OCI-LY7 (cell line): ENCODE data around the gene MCM3. TPM values are rescaled to one million over a fixed set of nuclear protein-coding genes. Genes with fewer than 3 reads are reported as not detected.

Source experiments
- BruUV-seq: library from RNA; stranded (reverse); fragments of 400-500 nt; replicated peaks from 2 replicates; lab custom pipeline; 2021; lab: Mats Ljungman, UMichigan
- CTCF ChIA-PET: fragments of 300-600 bp; sonication (Branson Sonifier 250); formaldehyde crosslinking; loops from one replicate; lab custom pipeline; 2022; ENCODE audit warnings: antibody characterized with exemption; ENCODE audit not compliant: unreplicated experiment; lab: Charles Lee
- POLR2A ChIA-PET: fragments of 300-600 bp; sonication (Branson Sonifier 250); formaldehyde crosslinking; loops from one replicate; lab custom pipeline; 2022; ENCODE audit warnings: antibody characterized with exemption; lab: Charles Lee
- DNase-seq: peaks from one replicate; pipeline ENCODE4 v3.0.0-alpha.2; 2015; ENCODE audit warnings: low spot score
- H2AFZ ChIP-seq: fragments of 200-600 bp; sonication (generic), shearing (Covaris generic); 2 replicates; pipeline ENCODE4 v1.6.1; 2014; ENCODE audit warnings: mild to moderate bottlenecking, antibody characterized with exemption, low read length, moderate library complexity
- H3K27ac ChIP-seq: fragments of 200-600 bp; sonication (generic); 2 replicates; pipeline ENCODE4 v1.5.1; 2014; ENCODE audit warnings: mixed run types, low read depth, mild to moderate bottlenecking, moderate library complexity, low read length, inconsistent platforms; ENCODE audit not compliant: poor library complexity, severe bottlenecking
- H3K36me3 ChIP-seq: fragments of 200-600 bp; sonication (generic); 2 replicates; pipeline ENCODE4 v1.6.1; 2014; ENCODE audit warnings: mild to moderate bottlenecking, antibody characterized with exemption, low read length, moderate library complexity, mixed read lengths; ENCODE audit not compliant: insufficient read depth
- H3K4me1 ChIP-seq: fragments of 200-600 bp; sonication (generic); 2 replicates; pipeline ENCODE4 v1.5.1; 2014; ENCODE audit warnings: mild to moderate bottlenecking, low read length; ENCODE audit not compliant: insufficient read depth, poor library complexity, severe bottlenecking
- H3K4me2 ChIP-seq: fragments of 200-600 bp; sonication (generic); 2 replicates; pipeline ENCODE4 v1.6.1; 2014; ENCODE audit warnings: mild to moderate bottlenecking, low read length
- H3K4me3 ChIP-seq: fragments of 200-600 bp; sonication (generic); 2 replicates; pipeline ENCODE4 v1.5.1; 2014; ENCODE audit warnings: mild to moderate bottlenecking, low read depth, low read length; ENCODE audit not compliant: poor library complexity, severe bottlenecking
- H3K79me2 ChIP-seq: fragments of 200-600 bp; sonication (generic); 2 replicates; pipeline ENCODE4 v1.6.1; 2016; ENCODE audit warnings: low read depth, mild to moderate bottlenecking, low read length, moderate library complexity, mixed read lengths; ENCODE audit not compliant: insufficient read depth
- H3K9me2 ChIP-seq: fragments of 200-600 bp; sonication (generic); 2 replicates; pipeline ENCODE4 v1.6.1; 2016; ENCODE audit warnings: mild to moderate bottlenecking, low read length, mixed read lengths; ENCODE audit not compliant: insufficient read depth
- H3K9me3 ChIP-seq: fragments of 200-600 bp; sonication (generic); 2 replicates; pipeline ENCODE4 v1.6.1; 2014; ENCODE audit warnings: mild to moderate bottlenecking, mixed run types, low read length, mixed read lengths
- H4K20me1 ChIP-seq: fragments of 200-600 bp; sonication (generic); 2 replicates; pipeline ENCODE4 v1.6.1; 2014; ENCODE audit warnings: mild to moderate bottlenecking, antibody characterized with exemption, low read length, moderate library complexity, mixed read lengths; ENCODE audit not compliant: insufficient read depth
- EZH2phosphoT487 ChIP-seq: fragments of 200-600 bp; sonication (generic); IDR thresholded peaks from 2 replicates; pipeline ENCODE4 v1.6.1; 2018; ENCODE audit warnings: low read depth, borderline replicate concordance, mild to moderate bottlenecking, mixed run types, antibody characterized with exemption, low read length, moderate library complexity, mixed read lengths
- intact Hi-C: fragments of 100-400 bp; cut with micrococcal nuclease; formaldehyde crosslinking; loops from one replicate; pipeline ENCODE4 v1.10.0; 2022; ENCODE audit not compliant: unreplicated experiment
- total RNA-seq, 2 experiments: library from RNA; depleted of rRNA in 1 of 2; stranded (reverse); fragments of >200 nt in 1 of 2; shearing (Covaris generic) in 1 of 2; gene quantifications; 2 replicates each; pipeline ENCODE4 v1.2.3, GENCODE V29; 2014 to 2022
- TF ChIP-seq, protein P1 (sequence below): fragments of 200-600 bp; sonication (generic); conservative IDR thresholded peaks from 2 replicates; pipeline ENCODE4 v1.5.1; 2014; ENCODE audit warnings: mild to moderate bottlenecking, antibody characterized with exemption, low read length, moderate library complexity, mixed read lengths

MCM3 gene
- total RNA-seq, 2 experiments from 2014 or later, result 272 to 295 TPM

DNA sequence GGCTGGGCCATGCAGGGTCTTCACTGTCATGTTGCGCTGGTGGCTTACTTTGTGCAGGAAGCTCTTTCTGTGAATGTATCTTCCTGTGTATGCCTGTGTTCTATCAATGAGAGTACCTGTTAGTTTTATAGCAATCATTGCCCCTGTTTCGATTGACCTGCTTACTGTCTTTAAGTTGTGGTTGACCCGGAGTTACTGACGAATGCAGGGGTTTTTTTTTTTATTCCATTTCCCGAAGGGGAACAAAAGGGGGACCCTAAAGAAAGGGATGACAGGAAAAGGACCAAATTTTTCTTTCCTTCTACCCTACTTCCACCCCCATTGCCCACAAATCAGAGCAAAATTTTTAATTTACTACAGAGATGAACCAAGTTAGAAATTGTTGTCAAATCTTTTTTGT lies 40.1 kb downstream of the MCM3 start, which contains the start of gene IL17F:
IL17F (minus strand) TSS at position 101 of the 400 bp plus-strand sequence; CDS start at position 30, 71 bp downstream.
- no peaks in the 10 kb centered on the region for H3K4me1 ChIP-seq
- ChIA-PET CTCF (no interaction called here), POLR2A (no interaction called here)
- no peak within 1 kb of the TSS for H3K4me3 ChIP-seq
- no TSS peak for BruUV-seq
- intact Hi-C loops, result no loop called here
- no peaks in the 10 kb centered on the region for H3K79me2 ChIP-seq
- no peak within 1 kb of the TSS for H3K27ac ChIP-seq
- no peak within 1 kb of the TSS for H2AFZ ChIP-seq
- H4K20me1 ChIP-seq, result no peaks in the 10 kb centered on the region
- H3K36me3 ChIP-seq, result no peaks in the 10 kb centered on the region
- TF ChIP-seq EZH2phosphoT487, result no peak
- TF ChIP-seq, protein P1, sequence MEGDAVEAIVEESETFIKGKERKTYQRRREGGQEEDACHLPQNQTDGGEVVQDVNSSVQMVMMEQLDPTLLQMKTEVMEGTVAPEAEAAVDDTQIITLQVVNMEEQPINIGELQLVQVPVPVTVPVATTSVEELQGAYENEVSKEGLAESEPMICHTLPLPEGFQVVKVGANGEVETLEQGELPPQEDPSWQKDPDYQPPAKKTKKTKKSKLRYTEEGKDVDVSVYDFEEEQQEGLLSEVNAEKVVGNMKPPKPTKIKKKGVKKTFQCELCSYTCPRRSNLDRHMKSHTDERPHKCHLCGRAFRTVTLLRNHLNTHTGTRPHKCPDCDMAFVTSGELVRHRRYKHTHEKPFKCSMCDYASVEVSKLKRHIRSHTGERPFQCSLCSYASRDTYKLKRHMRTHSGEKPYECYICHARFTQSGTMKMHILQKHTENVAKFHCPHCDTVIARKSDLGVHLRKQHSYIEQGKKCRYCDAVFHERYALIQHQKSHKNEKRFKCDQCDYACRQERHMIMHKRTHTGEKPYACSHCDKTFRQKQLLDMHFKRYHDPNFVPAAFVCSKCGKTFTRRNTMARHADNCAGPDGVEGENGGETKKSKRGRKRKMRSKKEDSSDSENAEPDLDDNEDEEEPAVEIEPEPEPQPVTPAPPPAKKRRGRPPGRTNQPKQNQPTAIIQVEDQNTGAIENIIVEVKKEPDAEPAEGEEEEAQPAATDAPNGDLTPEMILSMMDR, result no peak
- DNase-seq, result no peak
- no peaks in the 10 kb centered on the region for H3K9me2 ChIP-seq
- no peaks in the 10 kb centered on the region for H3K9me3 ChIP-seq
- no peak within 1 kb of the TSS for H3K4me2 ChIP-seq

DNA sequence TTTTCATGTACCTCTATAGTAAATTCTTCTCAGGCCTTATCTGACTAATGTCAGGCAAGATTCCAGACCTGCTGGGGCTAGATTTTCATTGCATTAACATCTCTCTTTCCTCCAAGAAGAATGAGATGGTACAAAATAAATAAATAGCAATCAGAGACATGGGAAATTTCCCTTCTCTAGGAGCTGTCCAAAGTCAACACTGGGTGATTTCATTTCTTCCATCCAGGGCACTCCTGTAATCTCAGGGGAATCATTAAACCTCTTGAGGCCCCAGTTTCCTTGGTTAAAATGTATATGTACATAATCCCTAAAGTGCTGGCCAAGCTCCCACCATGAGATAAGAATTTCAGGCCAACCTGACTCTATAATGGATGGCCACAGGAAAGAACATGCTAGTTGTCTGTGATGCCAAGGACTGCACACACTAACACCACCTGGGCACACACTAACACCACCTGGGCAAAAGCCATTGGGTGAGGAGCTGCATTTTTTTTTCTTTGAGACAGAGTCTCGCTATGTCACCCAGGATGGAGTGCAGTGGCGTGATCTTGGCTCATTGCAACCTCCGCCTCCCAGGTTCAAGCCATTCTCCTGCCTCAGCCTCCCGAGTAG lies 41.2 kb downstream of the MCM3 start:
- POLR2A ChIA-PET, result interaction anchor here (0.7 to 2.9 kb wide), 4 partner anchors 10 to 428 kb away, joined by 3 to 7 read pairs (median 4); no protein-coding TSS in a partner anchor
- TF ChIP-seq EZH2phosphoT487, result no peak
- TF ChIP-seq, protein P1, result no peak

DNA sequence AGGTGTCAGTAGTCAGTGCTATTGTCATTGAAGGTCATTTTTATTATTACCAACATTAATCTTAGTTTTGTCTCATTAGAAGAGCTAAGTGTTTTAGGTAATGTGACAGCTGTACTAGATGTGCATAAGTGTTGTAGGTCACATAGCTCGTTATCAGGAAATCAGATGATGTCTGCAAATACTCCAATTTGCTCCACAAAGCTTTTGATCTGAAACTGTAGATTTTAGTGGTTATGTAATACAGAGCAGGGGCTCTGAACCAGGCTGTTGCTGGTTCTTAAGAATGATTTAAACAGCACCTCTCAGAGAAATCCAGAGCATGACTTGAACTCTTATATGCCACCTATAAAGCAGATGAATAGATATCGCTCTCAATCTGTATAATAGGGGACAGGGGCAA lies 42.7 kb downstream of the MCM3 start:
- no peak overlapping the region for H3K4me2 ChIP-seq
- no peaks in the 10 kb centered on the region for H3K36me3 ChIP-seq
- TF ChIP-seq EZH2phosphoT487, result no peak
- TF ChIP-seq, protein P1, result no peak
- BruUV-seq, result no TSS peak
- no peaks in the 10 kb centered on the region for H3K79me2 ChIP-seq
- H4K20me1 ChIP-seq, result no peaks in the 10 kb centered on the region
- H3K4me3 ChIP-seq, result no peak overlapping the region
- no peaks in the 10 kb centered on the region for H3K4me1 ChIP-seq
- ChIA-PET POLR2A (interaction anchor here (0.6 to 2.9 kb wide), 4 partner anchors 10 to 31 kb away, joined by 3 to 7 read pairs (median 4); no protein-coding TSS in a partner anchor), CTCF (no interaction called here)
- intact Hi-C loops, result no loop called here
- no peaks in the 10 kb centered on the region for H3K9me3 ChIP-seq
- DNase-seq, result no peak
- H2AFZ ChIP-seq, result no peak overlapping the region
- H3K27ac ChIP-seq, result no peak overlapping the region
- no peaks in the 10 kb centered on the region for H3K9me2 ChIP-seq

More for the DNA sequence above, 41.2 kb downstream of the MCM3 start:
- Histone ChIP-seq H3K4me1 (no peaks in the 10 kb centered on the region), H3K36me3 (no peaks in the 10 kb centered on the region), H3K9me3 (no peaks in the 10 kb centered on the region), H3K27ac (no peak overlapping the region), H3K9me2 (no peaks in the 10 kb centered on the region), H4K20me1 (no peaks in the 10 kb centered on the region), H3K79me2 (no peaks in the 10 kb centered on the region), H3K4me2 (no peak overlapping the region), H3K4me3 (no peak overlapping the region), H2AFZ (no peak overlapping the region)
- CTCF ChIA-PET, result no interaction called here
- BruUV-seq, result no TSS peak
- intact Hi-C loops, result no loop called here
- no peak for DNase-seq
